ENCODE data around the gene URM1.
A peak's percentile ranks its signal among the peaks of the same experiment; 100 is the strongest.
"Not testable (repeated sequence)": the region's sequence is repeated elsewhere in the genome, so short reads cannot be mapped to it uniquely, and the experiment has no call there.

URM1 gene

GRCh38 chr9:128412120-128412790 is 41.1 kb downstream of the URM1 start:
- DNase-seq = peak; percentile 86 to 95

GRCh38 chr9:128413728-128414127 is 42.6 kb downstream of the URM1 start:
- not testable (repeated sequence) for DNase-seq

DNA sequence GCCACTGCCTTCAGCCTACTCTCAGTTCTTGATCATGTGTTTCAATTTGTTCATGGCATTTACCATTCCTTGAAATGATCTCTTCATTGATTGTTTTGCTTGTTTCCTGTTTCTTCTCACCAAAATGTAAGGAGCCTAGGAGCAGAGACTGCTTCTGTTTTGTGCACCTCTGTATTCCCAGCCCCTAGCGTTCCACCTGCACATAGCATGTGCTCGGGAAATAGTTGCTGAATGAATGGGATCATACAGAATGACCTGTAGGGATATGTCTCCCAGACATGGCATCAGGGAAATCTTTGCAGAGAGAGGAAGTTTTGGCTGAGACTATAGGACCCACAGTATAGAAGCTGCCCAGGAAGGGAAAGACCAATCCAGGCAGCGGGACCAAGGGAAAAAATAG is 43.3 kb downstream of the URM1 start:
- peak in 1 of 2 experiments; percentile 42 for DNase-seq

GRCh38 chr9:128415281-128415680 is 44.1 kb downstream of the URM1 start:
- no peak for DNase-seq

DNA sequence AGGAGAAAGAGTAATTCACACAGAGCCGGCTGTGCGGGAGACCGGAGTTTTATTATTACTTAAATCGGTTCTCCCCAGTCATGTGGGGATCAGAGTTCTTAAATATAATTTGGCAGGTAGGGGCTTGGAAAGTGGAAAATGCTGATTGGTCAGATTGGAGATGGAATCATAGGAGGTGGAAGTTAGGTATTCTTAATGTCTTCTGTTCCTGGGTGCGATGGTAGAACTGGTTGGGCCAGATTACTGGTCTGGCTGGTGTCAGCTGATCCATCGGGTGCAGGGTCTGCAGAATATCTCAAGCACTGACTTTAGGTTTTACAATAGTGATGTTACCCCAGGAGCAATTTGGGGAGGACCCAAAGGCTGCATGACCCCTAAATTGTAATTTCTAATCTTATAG is 44.8 kb downstream of the URM1 start:
- no peak for DNase-seq

GRCh38 chr9:128416432-128417019 is 45.4 kb downstream of the URM1 start:
- DNase-seq = no peak

- DNase-seq = peak; percentile 60 to 61
Observed at GRCh38 chr9:128419061-128419925, 48.1 kb downstream of the URM1 start.

GRCh38 chr9:128420060-128420650 is 49.0 kb downstream of the URM1 start:
- DNase-seq = peak; percentile 41 to 81

DNA sequence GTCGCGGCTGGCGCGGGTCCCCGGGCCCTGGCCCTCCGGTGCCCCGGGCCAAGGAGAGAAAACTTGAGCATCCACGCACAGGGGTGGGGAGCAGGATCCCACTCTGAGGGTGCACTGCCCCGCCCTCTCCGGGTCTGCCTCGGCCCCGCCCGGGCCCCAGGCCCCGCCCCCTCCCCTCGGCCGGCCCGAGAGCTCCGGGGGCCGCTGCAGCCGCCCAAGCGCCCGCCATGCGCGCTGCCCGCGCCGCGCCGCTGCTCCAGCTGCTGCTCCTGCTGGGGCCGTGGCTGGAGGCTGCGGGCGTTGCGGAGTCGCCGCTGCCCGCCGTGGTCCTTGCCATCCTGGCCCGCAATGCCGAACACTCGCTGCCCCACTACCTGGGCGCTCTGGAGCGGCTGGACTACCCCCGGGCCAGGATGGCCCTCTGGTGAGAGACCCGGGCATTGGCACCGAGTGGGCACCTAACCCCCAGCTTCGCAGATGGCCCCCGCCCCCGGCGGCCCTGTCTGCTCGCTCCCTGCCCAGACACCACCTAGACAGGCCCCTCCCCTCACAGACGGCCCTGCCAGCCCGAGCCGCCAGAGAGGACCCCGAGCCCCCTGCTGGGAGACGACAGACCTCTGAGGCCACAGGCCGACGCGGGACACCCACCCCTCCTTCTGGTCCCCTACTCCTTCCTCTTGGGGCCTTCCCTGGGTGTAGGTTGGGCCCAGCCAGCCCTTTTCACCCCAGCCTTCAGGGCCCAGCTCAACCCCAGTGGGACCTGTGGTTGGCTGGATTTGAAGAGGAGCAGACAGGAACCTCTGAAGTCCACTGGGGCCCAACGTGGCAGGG is 49.7 kb downstream of the URM1 start, which contains the start of gene CERCAM:
Gene CERCAM, plus strand, starts transcription at position 207 of the 831 bp plus-strand sequence. Its CDS starts 21 bp downstream, at position 228.
- DNase-seq = peak; percentile 81 to 88

DNA sequence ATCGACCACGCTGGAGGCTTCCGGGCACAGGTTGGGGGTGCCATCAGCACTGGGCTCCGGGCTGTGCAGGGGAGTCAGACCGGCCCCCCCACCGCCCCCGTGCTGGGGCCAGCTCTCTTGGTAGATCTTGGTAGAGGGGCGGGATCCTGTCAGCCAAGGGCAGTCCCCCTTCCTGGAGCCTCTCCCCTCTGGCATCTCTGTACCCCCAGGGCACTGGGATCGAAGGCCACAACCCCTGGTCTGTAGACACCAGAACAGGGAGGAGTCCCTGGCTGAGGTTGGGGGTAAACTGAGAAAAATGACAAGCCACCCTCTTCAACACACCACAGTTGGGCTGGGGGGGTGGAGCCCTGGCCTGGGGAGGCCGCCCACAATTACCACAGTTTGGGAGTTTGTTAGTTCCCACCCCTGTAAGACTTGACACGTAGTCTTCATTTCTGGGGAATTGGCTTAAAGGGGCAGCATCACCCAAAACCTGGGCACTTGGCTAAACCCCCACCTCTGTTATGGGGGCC is 50.4 kb downstream of the URM1 start:
- DNase-seq = no peak

DNA sequence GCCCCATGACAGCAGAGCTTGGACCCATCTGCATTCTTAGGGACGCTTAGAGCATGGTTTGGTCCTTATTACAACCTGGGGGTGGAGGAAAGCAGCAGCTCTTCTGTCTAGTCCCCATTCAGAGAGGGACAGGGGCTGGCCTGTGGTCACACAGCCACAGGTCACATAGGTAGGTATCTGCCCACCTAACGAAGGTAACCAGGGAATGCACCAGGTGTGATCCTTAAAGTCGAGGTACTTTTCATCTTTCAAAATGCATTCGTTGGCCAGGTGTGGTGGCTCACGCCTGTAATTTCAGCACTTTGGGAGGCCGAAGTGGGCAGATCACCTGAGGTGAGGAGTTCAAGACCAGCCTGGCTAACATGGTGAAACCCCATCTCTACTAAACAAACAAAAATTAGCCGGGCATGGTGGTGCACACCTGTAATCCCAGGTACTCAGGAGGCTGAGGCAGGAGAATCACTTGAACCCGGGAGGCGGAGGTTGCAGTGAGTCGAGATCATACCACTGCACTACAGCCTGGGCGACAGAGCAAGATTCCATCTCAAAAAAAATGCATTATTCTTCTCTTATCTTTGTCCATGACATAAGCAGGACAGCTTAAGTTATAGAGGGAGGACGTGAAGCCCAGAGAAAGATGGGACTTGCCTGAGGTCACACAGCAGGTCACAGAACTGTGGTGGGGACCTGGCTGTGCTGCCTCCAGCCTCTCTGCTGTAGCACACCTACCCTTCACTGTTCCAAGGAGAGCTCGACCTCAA is 51.0 kb downstream of the URM1 start:
- DNase-seq = not testable (repeated sequence)

DNA sequence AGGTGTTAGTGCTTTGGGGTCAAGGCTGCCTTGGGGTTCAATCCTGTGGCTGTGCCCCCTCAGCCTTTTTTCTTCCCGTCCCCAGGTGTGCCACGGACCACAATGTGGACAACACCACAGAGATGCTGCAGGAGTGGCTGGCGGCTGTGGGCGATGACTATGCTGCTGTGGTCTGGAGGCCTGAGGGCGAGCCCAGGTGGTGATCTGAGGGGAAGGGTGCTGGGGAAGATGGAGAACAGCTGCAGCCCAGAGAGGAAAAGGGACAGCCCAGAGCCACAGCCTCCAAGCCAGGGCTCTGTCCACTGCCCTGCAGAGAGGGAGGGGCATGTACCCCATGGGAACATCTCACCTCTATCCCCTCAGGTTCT is 51.6 kb downstream of the URM1 start:
- no peak for DNase-seq

GRCh38 chr9:128423356-128423755 is 52.2 kb downstream of the URM1 start:
- DNase-seq = not testable (repeated sequence)

- DNase-seq = no peak
Observed at GRCh38 chr9:128424268-128424780, 53.1 kb downstream of the URM1 start.

DNA sequence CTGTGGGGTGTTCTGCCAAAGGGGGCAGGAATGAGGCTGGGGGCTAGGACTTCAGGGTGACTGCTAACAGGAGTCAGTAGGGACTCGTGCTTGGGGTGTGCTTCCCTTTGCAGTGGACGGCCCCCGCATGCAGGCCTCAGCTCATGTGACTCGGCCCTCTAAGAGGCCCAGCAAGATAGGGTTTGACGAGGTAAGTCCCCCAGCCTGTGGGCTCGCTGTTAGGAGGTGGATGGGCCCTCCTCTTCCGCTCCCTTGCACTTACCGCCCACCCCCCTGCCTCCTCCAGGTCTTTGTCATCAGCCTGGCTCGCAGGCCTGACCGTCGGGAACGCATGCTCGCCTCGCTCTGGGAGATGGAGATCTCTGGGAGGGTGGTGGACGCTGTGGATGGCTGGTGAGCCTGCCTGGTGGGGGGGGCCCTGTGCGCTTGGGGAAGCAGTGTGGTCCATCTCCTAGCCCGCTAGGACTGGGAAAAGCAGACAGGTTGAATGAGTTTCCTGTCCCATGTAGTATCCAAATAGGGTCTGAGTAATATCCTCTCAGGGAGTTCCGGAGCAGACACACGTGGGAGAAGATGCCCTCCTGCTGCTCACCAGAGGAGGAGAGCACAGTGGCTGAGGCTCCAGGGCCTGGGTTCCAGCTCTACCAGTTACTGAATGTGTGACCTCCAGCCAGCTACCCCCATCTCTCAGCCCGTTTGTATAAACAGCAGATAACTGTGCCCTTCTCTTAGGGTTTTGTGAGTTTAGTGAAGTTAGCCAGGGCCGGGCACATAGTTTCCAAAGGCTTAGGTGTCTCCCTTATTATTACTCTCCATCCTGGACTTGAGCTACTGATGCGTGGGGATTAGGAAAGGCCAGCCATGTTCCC is 57.7 kb downstream of the URM1 start:
- no peak for DNase-seq

GRCh38 chr9:128429513-128430086 is 58.4 kb downstream of the URM1 start:
- peak; percentile 97 to 98 for DNase-seq

DNA sequence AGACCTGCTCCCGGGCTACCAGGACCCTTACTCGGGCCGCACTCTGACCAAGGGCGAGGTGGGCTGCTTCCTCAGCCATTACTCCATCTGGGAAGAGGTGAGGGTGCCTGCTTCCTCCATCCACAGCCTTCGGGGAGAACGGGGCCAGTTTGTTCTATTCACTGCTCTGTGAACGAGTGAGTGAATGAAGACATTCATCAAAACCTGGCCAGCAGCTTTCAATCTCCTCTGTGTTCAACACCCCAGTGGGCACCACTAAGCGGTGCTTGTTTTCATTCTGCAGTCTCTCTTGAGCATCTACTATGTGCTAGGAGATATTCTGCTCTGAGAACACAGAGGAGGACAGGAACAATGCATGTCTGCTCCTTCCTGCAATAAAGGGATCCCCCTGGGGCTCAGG is 60.0 kb downstream of the URM1 start:
- no peak for DNase-seq

GRCh38 chr9:128434340-128434739 is 63.2 kb downstream of the URM1 start:
- DNase-seq = no peak

DNA sequence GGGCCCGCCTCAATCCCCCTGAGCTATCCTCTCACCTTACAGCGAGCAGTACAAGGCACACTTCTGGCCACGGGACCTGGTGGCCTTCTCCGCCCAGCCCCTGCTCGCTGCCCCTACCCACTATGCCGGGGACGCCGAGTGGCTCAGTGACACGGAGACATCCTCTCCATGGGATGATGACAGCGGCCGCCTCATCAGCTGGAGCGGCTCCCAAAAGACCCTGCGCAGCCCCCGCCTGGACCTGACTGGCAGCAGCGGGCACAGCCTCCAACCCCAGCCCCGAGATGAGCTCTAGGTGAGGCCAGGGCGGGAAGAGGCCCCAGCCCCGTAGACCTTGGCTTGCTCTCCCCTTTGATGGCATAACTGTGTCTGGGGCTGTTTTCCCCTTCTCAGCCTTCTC is 64.4 kb downstream of the URM1 start:
- DNase-seq = no peak
